OCI-LY7 (cell line): ENCODE results near the gene CACNG8. TPM values are rescaled to one million over a fixed set of nuclear protein-coding genes. Genes with fewer than 3 reads are reported as not detected.

ENCODE experiments used
- BruUV-seq: library from RNA; stranded (reverse); fragments of 400-500 nt; replicated peaks from 2 replicates; lab custom pipeline; 2021; lab: Mats Ljungman, UMichigan
- CTCF ChIA-PET: fragments of 300-600 bp; sonication (Branson Sonifier 250); formaldehyde crosslinking; loops from one replicate; lab custom pipeline; 2022; ENCODE audit warnings: antibody characterized with exemption; ENCODE audit not compliant: unreplicated experiment; lab: Charles Lee
- POLR2A ChIA-PET: fragments of 300-600 bp; sonication (Branson Sonifier 250); formaldehyde crosslinking; loops from one replicate; lab custom pipeline; 2022; ENCODE audit warnings: antibody characterized with exemption; lab: Charles Lee
- DNase-seq: peaks from one replicate; pipeline ENCODE4 v3.0.0-alpha.2; 2015; ENCODE audit warnings: low spot score
- H2AFZ ChIP-seq: fragments of 200-600 bp; sonication (generic), shearing (Covaris generic); 2 replicates; pipeline ENCODE4 v1.6.1; 2014; ENCODE audit warnings: mild to moderate bottlenecking, antibody characterized with exemption, low read length, moderate library complexity
- H3K27ac ChIP-seq: fragments of 200-600 bp; sonication (generic); 2 replicates; pipeline ENCODE4 v1.5.1; 2014; ENCODE audit warnings: mixed run types, low read depth, mild to moderate bottlenecking, moderate library complexity, low read length, inconsistent platforms; ENCODE audit not compliant: poor library complexity, severe bottlenecking
- H3K36me3 ChIP-seq: fragments of 200-600 bp; sonication (generic); 2 replicates; pipeline ENCODE4 v1.6.1; 2014; ENCODE audit warnings: mild to moderate bottlenecking, antibody characterized with exemption, low read length, moderate library complexity, mixed read lengths; ENCODE audit not compliant: insufficient read depth
- H3K4me1 ChIP-seq: fragments of 200-600 bp; sonication (generic); 2 replicates; pipeline ENCODE4 v1.5.1; 2014; ENCODE audit warnings: mild to moderate bottlenecking, low read length; ENCODE audit not compliant: insufficient read depth, poor library complexity, severe bottlenecking
- H3K4me2 ChIP-seq: fragments of 200-600 bp; sonication (generic); 2 replicates; pipeline ENCODE4 v1.6.1; 2014; ENCODE audit warnings: mild to moderate bottlenecking, low read length
- H3K4me3 ChIP-seq: fragments of 200-600 bp; sonication (generic); 2 replicates; pipeline ENCODE4 v1.5.1; 2014; ENCODE audit warnings: mild to moderate bottlenecking, low read depth, low read length; ENCODE audit not compliant: poor library complexity, severe bottlenecking
- H3K79me2 ChIP-seq: fragments of 200-600 bp; sonication (generic); 2 replicates; pipeline ENCODE4 v1.6.1; 2016; ENCODE audit warnings: low read depth, mild to moderate bottlenecking, low read length, moderate library complexity, mixed read lengths; ENCODE audit not compliant: insufficient read depth
- H3K9me2 ChIP-seq: fragments of 200-600 bp; sonication (generic); 2 replicates; pipeline ENCODE4 v1.6.1; 2016; ENCODE audit warnings: mild to moderate bottlenecking, low read length, mixed read lengths; ENCODE audit not compliant: insufficient read depth
- H3K9me3 ChIP-seq: fragments of 200-600 bp; sonication (generic); 2 replicates; pipeline ENCODE4 v1.6.1; 2014; ENCODE audit warnings: mild to moderate bottlenecking, mixed run types, low read length, mixed read lengths
- H4K20me1 ChIP-seq: fragments of 200-600 bp; sonication (generic); 2 replicates; pipeline ENCODE4 v1.6.1; 2014; ENCODE audit warnings: mild to moderate bottlenecking, antibody characterized with exemption, low read length, moderate library complexity, mixed read lengths; ENCODE audit not compliant: insufficient read depth
- CTCF ChIP-seq: fragments of 200-600 bp; sonication (generic); conservative IDR thresholded peaks from 2 replicates; pipeline ENCODE4 v1.5.1; 2014; ENCODE audit warnings: mild to moderate bottlenecking, antibody characterized with exemption, low read length, moderate library complexity, mixed read lengths
- EZH2phosphoT487 ChIP-seq: fragments of 200-600 bp; sonication (generic); IDR thresholded peaks from 2 replicates; pipeline ENCODE4 v1.6.1; 2018; ENCODE audit warnings: low read depth, borderline replicate concordance, mild to moderate bottlenecking, mixed run types, antibody characterized with exemption, low read length, moderate library complexity, mixed read lengths
- intact Hi-C: fragments of 100-400 bp; cut with micrococcal nuclease; formaldehyde crosslinking; loops from one replicate; pipeline ENCODE4 v1.10.0; 2022; ENCODE audit not compliant: unreplicated experiment
- total RNA-seq, 2 experiments: library from RNA; depleted of rRNA in 1 of 2; stranded (reverse); fragments of >200 nt in 1 of 2; shearing (Covaris generic) in 1 of 2; gene quantifications; 2 replicates each; pipeline ENCODE4 v1.2.3, GENCODE V29; 2014 to 2022

Gene CACNG8
- total RNA-seq, 2 experiments from 2014 or later = not detected

GRCh38 chr19:54013866-54014265, 51.1 kb downstream of the CACNG8 start:
- no peak overlapping the region for H3K27ac ChIP-seq
- POLR2A ChIA-PET = no interaction called here
- H3K9me2 ChIP-seq = no peaks in the 10 kb centered on the region
- DNase-seq = no peak
- H3K79me2 ChIP-seq = no peaks in the 10 kb centered on the region
- TF ChIP-seq CTCF (no peak), EZH2phosphoT487 (no peak)
- no peak overlapping the region for H3K4me2 ChIP-seq
- H3K4me1 ChIP-seq = no peaks in the 10 kb centered on the region
- no peaks in the 10 kb centered on the region for H4K20me1 ChIP-seq
- CTCF ChIA-PET = no interaction called here
- intact Hi-C loops = no loop called here
- H3K36me3 ChIP-seq = no peaks in the 10 kb centered on the region
- no peak overlapping the region for H3K4me3 ChIP-seq
- no peak overlapping the region for H2AFZ ChIP-seq
- H3K9me3 ChIP-seq = no peaks in the 10 kb centered on the region
- BruUV-seq = no TSS peak

- no peaks in the 10 kb centered on the region for H4K20me1 ChIP-seq
- H3K4me3 ChIP-seq = no peak overlapping the region
- POLR2A ChIA-PET = interaction anchor here (0.5 to 0.6 kb wide), 2 partner anchors 14 to 97 kb away, joined by 3 read pairs; no protein-coding TSS in a partner anchor
- intact Hi-C loops = no loop called here
- H3K4me1 ChIP-seq = no peaks in the 10 kb centered on the region
- no peak overlapping the region for H3K4me2 ChIP-seq
- TF ChIP-seq CTCF (no peak), EZH2phosphoT487 (no peak)
- BruUV-seq = no TSS peak
- H3K27ac ChIP-seq = no peak overlapping the region
- no peaks in the 10 kb centered on the region for H3K36me3 ChIP-seq
- no peak overlapping the region for H2AFZ ChIP-seq
- H3K9me2 ChIP-seq = no peaks in the 10 kb centered on the region
- H3K79me2 ChIP-seq = no peaks in the 10 kb centered on the region
- DNase-seq = no peak
- no peaks in the 10 kb centered on the region for H3K9me3 ChIP-seq
- CTCF ChIA-PET = no interaction called here
These were observed 52.3 kb downstream of the CACNG8 start for GRCh38 chr19:54014920-54015560.

- Histone ChIP-seq H3K27ac (no peak overlapping the region), H3K9me3 (no peaks in the 10 kb centered on the region), H3K9me2 (no peaks in the 10 kb centered on the region), H3K4me2 (no peak overlapping the region), H3K4me3 (no peak overlapping the region), H3K4me1 (no peaks in the 10 kb centered on the region), H4K20me1 (no peaks in the 10 kb centered on the region), H3K79me2 (no peaks in the 10 kb centered on the region), H2AFZ (no peak overlapping the region), H3K36me3 (no peaks in the 10 kb centered on the region)
- intact Hi-C loops = no loop called here
- no peak for DNase-seq
- ChIA-PET CTCF (no interaction called here), POLR2A (no interaction called here)
- no peak for TF ChIP-seq CTCF
- no peak for TF ChIP-seq EZH2phosphoT487
- no TSS peak for BruUV-seq
These were observed 54.5 kb downstream of the CACNG8 start for GRCh38 chr19:54017261-54017660.
